RWPE1 (cell line): ENCODE data around the gene CDKAL1.

Experiments
- CTCF ChIA-PET: fragments of 350-600 bp; sonication (Branson Sonifier 250); formaldehyde crosslinking; extraction: SDS; loops from one replicate; lab custom pipeline; 2021; lab: Yijun Ruan, JAX
- POLR2A ChIA-PET: fragments of 400-600 bp; formaldehyde crosslinking; extraction: SDS; loops from one replicate; lab custom pipeline; 2020; ENCODE audit warnings: antibody characterized with exemption; ENCODE audit not compliant: low non-redundant PET; lab: Yijun Ruan, JAX
- DNase-seq: peaks from one replicate; pipeline ENCODE4 v3.0.0; 2012; ENCODE audit warnings: low spot score
- H3K27ac ChIP-seq: fragments of 450-650 bp; 2 replicates; pipeline ENCODE4 v1.5.1; 2017
- CTCF ChIP-seq: fragments of 450-650 bp; conservative IDR thresholded peaks from 2 replicates; pipeline ENCODE4 v1.5.1; 2017; ENCODE audit warnings: low read depth, mild to moderate bottlenecking

The CDKAL1 gene

GRCh38 chr6:21022343-21023107, 488.3 kb downstream of the CDKAL1 start:
- peak; percentile 73 for DNase-seq
- ChIA-PET CTCF (interaction anchor here (0.7 kb wide), 1 partner anchor 180 kb away, joined by 4 read pairs; no protein-coding TSS in a partner anchor), POLR2A (no interaction called here)
- TF ChIP-seq CTCF = no peak
- peak overlapping the region; percentile 97 for H3K27ac ChIP-seq

GRCh38 chr6:21023210-21023609, 489.0 kb downstream of the CDKAL1 start:
- DNase-seq = no peak
- CTCF ChIA-PET = interaction anchor here (0.7 kb wide), 1 partner anchor 181 kb away, joined by 4 read pairs; no protein-coding TSS in a partner anchor
- no peak overlapping the region for H3K27ac ChIP-seq
- POLR2A ChIA-PET = no interaction called here
- no peak for TF ChIP-seq CTCF

GRCh38 chr6:21024616-21025015, 490.4 kb downstream of the CDKAL1 start:
- no peak for DNase-seq
- CTCF ChIA-PET = no interaction called here
- TF ChIP-seq CTCF = no peak
- H3K27ac ChIP-seq = no peak overlapping the region
- POLR2A ChIA-PET = no interaction called here

- ChIA-PET CTCF (no interaction called here), POLR2A (no interaction called here)
- H3K27ac ChIP-seq = no peak overlapping the region
- no peak for DNase-seq
- TF ChIP-seq CTCF = no peak
Observed at GRCh38 chr6:21026576-21027273, 492.5 kb downstream of the CDKAL1 start.

- ChIA-PET POLR2A (no interaction called here), CTCF (interaction anchor here (0.6 kb wide), 1 partner anchor 1427 kb away, joined by 3 read pairs; no protein-coding TSS in a partner anchor)
- no peak for DNase-seq
- H3K27ac ChIP-seq = no peak overlapping the region
- no peak for TF ChIP-seq CTCF
Observed at GRCh38 chr6:21027507-21027906, 493.2 kb downstream of the CDKAL1 start.

- TF ChIP-seq CTCF = no peak
- DNase-seq = no peak
- H3K27ac ChIP-seq = no peak overlapping the region
- POLR2A ChIA-PET = no interaction called here
- CTCF ChIA-PET = no interaction called here
Observed at GRCh38 chr6:21031182-21031581, 496.9 kb downstream of the CDKAL1 start.
